ENCODE measurements around the gene CTBS.

The CTBS gene

GRCh38 chr1:84571150-84571535, 3.1 kb downstream of the CTBS start:
- Mint-ChIP-seq H3K27me3 (no peaks in the 10 kb centered on the region), H3K36me3 (ENCODE audit: low read depth) (peaks cover 58% of the 10 kb centered on the region), H3K9me3 (peaks cover 7% of the 10 kb centered on the region), H3K27ac (peak overlapping the region; percentile 100), H3K4me1 (ENCODE audit: low read depth) (peaks cover 53% of the 10 kb centered on the region), H3K4me3 (no peak overlapping the region)
- intact Hi-C loops (cut with micrococcal nuclease): loop anchor here (5.0 kb wide), 1 partner anchor 121 kb away; the partner anchor contains the start of gene SSX2IP

GRCh38 chr1:84570436-84571149, 3.6 kb downstream of the CTBS start:
- no peaks in the 10 kb centered on the region for H3K27me3 Mint-ChIP-seq
- H3K36me3 Mint-ChIP-seq (ENCODE audit: low read depth): peaks cover 58% of the 10 kb centered on the region
- peak overlapping the region; percentile 100 for H3K27ac Mint-ChIP-seq
- H3K4me3 Mint-ChIP-seq: no peak overlapping the region
- intact Hi-C loops (cut with micrococcal nuclease): loop anchor here (5.0 kb wide), 1 partner anchor 122 kb away; the partner anchor contains the start of gene SSX2IP
- peaks cover 53% of the 10 kb centered on the region for H3K4me1 Mint-ChIP-seq (ENCODE audit: low read depth)
- peaks cover 7% of the 10 kb centered on the region for H3K9me3 Mint-ChIP-seq

- intact Hi-C loops (cut with micrococcal nuclease): no loop called here
- Mint-ChIP-seq H3K36me3 (ENCODE audit: low read depth) (peaks cover 62% of the 10 kb centered on the region), H3K27me3 (no peaks in the 10 kb centered on the region), H3K27ac (no peak overlapping the region), H3K4me1 (ENCODE audit: low read depth) (peaks cover 40% of the 10 kb centered on the region), H3K4me3 (no peak overlapping the region), H3K9me3 (peaks cover 7% of the 10 kb centered on the region)
Observed at GRCh38 chr1:84569216-84569615, 5.0 kb downstream of the CTBS start.

- Mint-ChIP-seq H3K9me3 (no peaks in the 10 kb centered on the region), H3K27ac (no peak overlapping the region), H3K27me3 (no peaks in the 10 kb centered on the region), H3K4me1 (ENCODE audit: low read depth) (peaks cover 6% of the 10 kb centered on the region), H3K36me3 (ENCODE audit: low read depth) (peaks cover 25% of the 10 kb centered on the region), H3K4me3 (no peak overlapping the region)
- intact Hi-C loops (cut with micrococcal nuclease): no loop called here
Observed at GRCh38 chr1:84550826-84551225, 23.4 kb downstream of the CTBS start.

GRCh38 chr1:84541679-84542078, 32.6 kb downstream of the CTBS start:
- H3K9me3 Mint-ChIP-seq: no peaks in the 10 kb centered on the region
- intact Hi-C loops (cut with micrococcal nuclease): loop anchor here (10.0 kb wide), 2 partner anchors 213 to 397 kb away; partner anchors contain the start of gene PRKACB
- no peak overlapping the region for H3K4me3 Mint-ChIP-seq

GRCh38 chr1:84540759-84541158, 33.5 kb downstream of the CTBS start:
- H3K4me3 Mint-ChIP-seq: no peak overlapping the region
- no peaks in the 10 kb centered on the region for H3K9me3 Mint-ChIP-seq
- intact Hi-C loops (cut with micrococcal nuclease): loop anchor here (10.0 kb wide), 2 partner anchors 214 to 396 kb away; partner anchors contain the start of gene PRKACB
- no peaks in the 10 kb centered on the region for H3K4me1 Mint-ChIP-seq (ENCODE audit: low read depth)
- H3K36me3 Mint-ChIP-seq (ENCODE audit: low read depth): peaks cover 78% of the 10 kb centered on the region
- no peak overlapping the region for H3K27ac Mint-ChIP-seq
- no peaks in the 10 kb centered on the region for H3K27me3 Mint-ChIP-seq

More at GRCh38 chr1:84541679-84542078, 32.6 kb downstream of the CTBS start:
- Mint-ChIP-seq H3K27me3 (no peaks in the 10 kb centered on the region), H3K4me1 (ENCODE audit: low read depth) (no peaks in the 10 kb centered on the region), H3K36me3 (ENCODE audit: low read depth) (peaks cover 76% of the 10 kb centered on the region), H3K27ac (no peak overlapping the region)

GRCh38 chr1:84539972-84540371, 34.3 kb downstream of the CTBS start:
- Mint-ChIP-seq H3K4me3 (no peak overlapping the region), H3K36me3 (ENCODE audit: low read depth) (peaks cover 81% of the 10 kb centered on the region), H3K4me1 (ENCODE audit: low read depth) (no peaks in the 10 kb centered on the region), H3K27me3 (no peaks in the 10 kb centered on the region), H3K9me3 (no peaks in the 10 kb centered on the region), H3K27ac (no peak overlapping the region)
- intact Hi-C loops (cut with micrococcal nuclease): loop anchor here (10.0 kb wide), 2 partner anchors 215 to 395 kb away; partner anchors contain the start of gene PRKACB

- Mint-ChIP-seq H3K36me3 (ENCODE audit: low read depth) (peaks cover 73% of the 10 kb centered on the region), H3K4me3 (no peak overlapping the region), H3K4me1 (ENCODE audit: low read depth) (no peaks in the 10 kb centered on the region), H3K27me3 (no peaks in the 10 kb centered on the region), H3K27ac (no peak overlapping the region), H3K9me3 (no peaks in the 10 kb centered on the region)
- intact Hi-C loops (cut with micrococcal nuclease): no loop called here
Observed at GRCh38 chr1:84538599-84538998, 35.6 kb downstream of the CTBS start.

GRCh38 chr1:84525779-84526178, 48.5 kb downstream of the CTBS start:
- H3K27me3 Mint-ChIP-seq: no peaks in the 10 kb centered on the region
- H3K27ac Mint-ChIP-seq: no peak overlapping the region
- H3K36me3 Mint-ChIP-seq (ENCODE audit: low read depth): peaks cover 34% of the 10 kb centered on the region
- no peaks in the 10 kb centered on the region for H3K4me1 Mint-ChIP-seq (ENCODE audit: low read depth)
- H3K4me3 Mint-ChIP-seq: no peak overlapping the region
- peaks cover 8% of the 10 kb centered on the region for H3K9me3 Mint-ChIP-seq
- intact Hi-C loops (cut with micrococcal nuclease): no loop called here

- Mint-ChIP-seq H3K36me3 (ENCODE audit: low read depth) (peaks cover 22% of the 10 kb centered on the region), H3K27ac (no peak overlapping the region), H3K9me3 (peaks cover 8% of the 10 kb centered on the region), H3K4me3 (no peak overlapping the region), H3K27me3 (no peaks in the 10 kb centered on the region), H3K4me1 (ENCODE audit: low read depth) (no peaks in the 10 kb centered on the region)
- intact Hi-C loops (cut with micrococcal nuclease): no loop called here
Observed at GRCh38 chr1:84524590-84524989, 49.6 kb downstream of the CTBS start.

- Mint-ChIP-seq H3K4me3 (no peak overlapping the region), H3K36me3 (ENCODE audit: low read depth) (peaks cover 40% of the 10 kb centered on the region), H3K4me1 (ENCODE audit: low read depth) (peaks cover 11% of the 10 kb centered on the region), H3K27ac (no peak overlapping the region), H3K27me3 (no peaks in the 10 kb centered on the region), H3K9me3 (peaks cover 21% of the 10 kb centered on the region)
- intact Hi-C loops (cut with micrococcal nuclease): no loop called here
Observed at GRCh38 chr1:84510668-84511067, 63.6 kb downstream of the CTBS start.

GRCh38 chr1:84510165-84510564, 64.1 kb downstream of the CTBS start:
- peaks cover 45% of the 10 kb centered on the region for H3K36me3 Mint-ChIP-seq (ENCODE audit: low read depth)
- H3K27me3 Mint-ChIP-seq: no peaks in the 10 kb centered on the region
- peaks cover 11% of the 10 kb centered on the region for H3K4me1 Mint-ChIP-seq (ENCODE audit: low read depth)
- H3K4me3 Mint-ChIP-seq: no peak overlapping the region
- intact Hi-C loops (cut with micrococcal nuclease): no loop called here
- no peak overlapping the region for H3K27ac Mint-ChIP-seq
- H3K9me3 Mint-ChIP-seq: peaks cover 21% of the 10 kb centered on the region

GRCh38 chr1:84509029-84509428, 65.2 kb downstream of the CTBS start:
- Mint-ChIP-seq H3K4me1 (ENCODE audit: low read depth) (peaks cover 18% of the 10 kb centered on the region), H3K27ac (no peak overlapping the region), H3K4me3 (no peak overlapping the region), H3K9me3 (peaks cover 21% of the 10 kb centered on the region), H3K36me3 (ENCODE audit: low read depth) (peaks cover 55% of the 10 kb centered on the region), H3K27me3 (no peaks in the 10 kb centered on the region)
- intact Hi-C loops (cut with micrococcal nuclease): loop anchor here (5.0 kb wide), 1 partner anchor 207 kb away; the partner anchor contains the start of gene SAMD13

- H3K4me3 Mint-ChIP-seq: no peak overlapping the region
- H3K27me3 Mint-ChIP-seq: no peaks in the 10 kb centered on the region
Observed at GRCh38 chr1:84508510-84508909, 65.7 kb downstream of the CTBS start.

More at GRCh38 chr1:84508510-84508909, 65.7 kb downstream of the CTBS start:
- Mint-ChIP-seq H3K27ac (no peak overlapping the region), H3K9me3 (peaks cover 21% of the 10 kb centered on the region), H3K4me1 (ENCODE audit: low read depth) (peaks cover 23% of the 10 kb centered on the region), H3K36me3 (ENCODE audit: low read depth) (peaks cover 55% of the 10 kb centered on the region)
- intact Hi-C loops (cut with micrococcal nuclease): loop anchor here (5.0 kb wide), 1 partner anchor 206 kb away; the partner anchor contains the start of gene SAMD13
